IgD-negative memory B cell (primary cell): Measurements from ENCODE around the gene CRAMP1. TPM values are rescaled to one million over a fixed set of nuclear protein-coding genes. Genes with fewer than 3 reads are reported as not detected.
"Not testable (repeated sequence)": the region's sequence is repeated elsewhere in the genome, so short reads cannot be mapped to it uniquely, and the experiment has no call there.

ENCODE experiments used
- H3K27ac Mint-ChIP-seq, 3 donors: one replicate each; pipeline ENCODE4 v1.8.0; 2020 to 2022; ENCODE audit warnings: mild to moderate bottlenecking in 3 of 3, mixed read lengths in 3 of 3, moderate library complexity in 1 of 3
- H3K27me3 Mint-ChIP-seq: one replicate; pipeline ENCODE4 v1.8.0; 2021; ENCODE audit warnings: mixed read lengths
- H3K36me3 Mint-ChIP-seq: one replicate; pipeline ENCODE4 v1.8.0; 2020; ENCODE audit warnings: mild to moderate bottlenecking, mixed read lengths
- H3K4me1 Mint-ChIP-seq, 3 donors: one replicate each; pipeline ENCODE4 v1.8.0; 2020 to 2022; ENCODE audit warnings: mixed read lengths in 3 of 3, mild to moderate bottlenecking in 1 of 3
- H3K4me3 Mint-ChIP-seq, 4 donors: one replicate each; pipeline ENCODE4 v1.8.0; 2020 to 2022; ENCODE audit warnings: mild to moderate bottlenecking in 4 of 4, mixed read lengths in 4 of 4, moderate library complexity in 3 of 4
- H3K9me3 Mint-ChIP-seq, 3 donors: one replicate each; pipeline ENCODE4 v1.8.0; 2020 to 2021; ENCODE audit warnings: mixed read lengths in 3 of 3, mild to moderate bottlenecking in 1 of 3
- polyA plus RNA-seq: library from polyadenylated mRNA; unstranded; fragments of 300-500 nt; fragmentation: Illumina TruSeq; gene quantifications from one replicate; pipeline ENCODE4 v1.2.3, GENCODE V29; 2021

CRAMP1 gene
- polyA plus RNA-seq, 1 donor from 2014 or later, result 4.2 TPM

DNA sequence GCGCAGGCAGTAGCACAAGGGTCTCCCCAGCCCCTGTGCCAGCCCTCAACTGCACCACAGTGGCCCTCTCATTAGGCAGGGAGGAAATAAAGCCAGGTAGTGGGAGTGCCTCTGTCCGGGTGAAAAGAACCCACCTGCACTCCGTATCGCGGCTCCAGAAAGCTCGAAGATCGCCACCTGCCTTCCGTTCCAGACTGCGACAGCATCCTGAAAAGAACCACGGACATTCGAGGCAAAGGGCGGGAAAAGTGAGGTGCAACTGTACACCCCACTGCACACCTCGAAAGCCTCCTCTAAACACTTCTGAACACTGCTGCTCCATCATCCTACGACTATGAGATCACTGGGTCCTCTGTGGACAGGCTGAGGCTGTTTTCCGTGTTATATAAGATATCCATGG, 29.0 kb upstream of the CRAMP1 start:
- H3K27ac Mint-ChIP-seq, result no peak overlapping the region
- no peaks in the 10 kb centered on the region for H3K27me3 Mint-ChIP-seq
- peaks cover 0 to 4% (median 0%) of the 10 kb centered on the region in 3 donors for H3K4me1 Mint-ChIP-seq
- H3K9me3 Mint-ChIP-seq, result peaks cover 0 to 1% (median 0%) of the 10 kb centered on the region in 3 donors
- H3K4me3 Mint-ChIP-seq, result no peak overlapping the region
- H3K36me3 Mint-ChIP-seq, result peaks cover 4% of the 10 kb centered on the region

DNA sequence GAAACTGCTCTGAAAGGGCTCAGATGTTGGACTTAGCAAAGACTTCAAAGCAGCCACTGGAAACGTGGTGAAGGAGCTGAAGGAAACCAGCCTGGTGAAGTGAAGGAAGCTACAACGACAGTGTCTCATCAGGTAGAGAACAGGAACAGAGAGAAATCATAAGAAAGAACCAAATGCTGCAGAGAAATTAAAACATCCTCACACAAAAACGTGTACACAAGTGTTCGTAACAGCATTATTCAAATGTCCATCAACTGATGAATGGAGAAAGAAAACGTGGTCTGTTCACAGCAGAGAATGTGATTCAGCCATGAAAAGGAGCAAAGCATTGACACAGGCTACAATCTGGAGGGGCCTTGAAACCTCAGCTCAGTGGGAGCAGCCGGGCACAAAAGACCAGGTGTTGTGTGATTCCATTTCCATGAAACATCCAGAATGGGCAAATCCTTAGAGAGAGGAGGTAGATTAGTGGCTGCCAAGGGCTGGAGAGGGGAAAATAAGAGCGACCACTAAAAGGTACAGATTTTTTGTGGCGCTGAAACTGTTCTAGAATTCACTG, 27.2 kb upstream of the CRAMP1 start:
- peaks cover 0 to 1% (median 0%) of the 10 kb centered on the region in 3 donors for H3K9me3 Mint-ChIP-seq
- peaks cover 0 to 4% (median 0%) of the 10 kb centered on the region in 3 donors for H3K4me1 Mint-ChIP-seq
- no peaks in the 10 kb centered on the region for H3K27me3 Mint-ChIP-seq
- H3K27ac Mint-ChIP-seq, result no peak overlapping the region
- H3K4me3 Mint-ChIP-seq, result no peak overlapping the region
- H3K36me3 Mint-ChIP-seq, result no peaks in the 10 kb centered on the region

DNA sequence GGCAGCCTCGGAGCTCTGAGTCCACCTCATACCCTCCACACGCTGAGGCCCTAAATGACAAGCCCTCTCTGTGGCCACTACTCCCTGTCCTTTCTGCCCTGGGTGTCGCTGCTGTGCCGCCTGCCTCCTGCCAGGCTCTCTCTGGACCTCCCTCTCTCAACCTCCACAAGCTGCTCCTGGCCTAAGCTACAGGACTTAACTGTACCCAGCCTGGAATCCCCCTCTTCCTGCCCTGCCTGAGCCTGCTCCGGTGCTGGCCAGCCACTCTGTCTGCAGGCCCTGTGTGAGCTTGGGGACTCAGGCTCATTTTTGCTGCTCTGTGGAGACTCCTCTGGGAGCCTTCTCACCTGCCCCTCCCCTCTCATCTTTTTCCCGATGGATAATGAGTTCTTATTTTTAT, 21.8 kb upstream of the CRAMP1 start:
- Mint-ChIP-seq H3K4me1 (no peaks in the 10 kb centered on the region), H3K4me3 (no peak overlapping the region), H3K27me3 (no peaks in the 10 kb centered on the region), H3K36me3 (peaks cover 3% of the 10 kb centered on the region), H3K27ac (no peak overlapping the region), H3K9me3 (no peaks in the 10 kb centered on the region)

GRCh38 chr16:1590930-1591705, 21.0 kb upstream of the CRAMP1 start:
- H3K9me3 Mint-ChIP-seq, result no peaks in the 10 kb centered on the region
- H3K4me3 Mint-ChIP-seq, result peak overlapping the region in 1 of 4 donors; percentile 34
- H3K27me3 Mint-ChIP-seq, result no peaks in the 10 kb centered on the region
- H3K4me1 Mint-ChIP-seq, result no peaks in the 10 kb centered on the region
- H3K36me3 Mint-ChIP-seq, result peaks cover 3% of the 10 kb centered on the region
- no peak overlapping the region for H3K27ac Mint-ChIP-seq

DNA sequence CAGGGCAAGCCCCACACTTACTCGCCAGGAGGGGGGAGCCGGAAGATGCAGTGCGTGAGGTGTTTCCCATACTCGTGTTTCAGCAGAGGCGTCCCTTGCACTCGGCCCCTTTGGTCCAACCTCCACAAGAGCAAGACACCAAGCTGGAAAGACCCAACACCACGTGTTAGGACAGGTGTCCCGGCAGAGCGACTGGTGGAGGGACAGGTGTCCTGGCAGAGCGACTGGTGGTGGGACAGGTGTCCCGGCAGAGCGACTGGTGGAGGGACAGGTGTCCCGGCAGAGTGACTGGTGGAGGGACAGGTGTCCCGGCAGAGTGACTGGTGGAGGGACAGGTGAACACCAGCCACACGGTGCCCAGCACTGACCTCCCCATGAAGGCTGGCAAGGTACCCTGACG, 19.7 kb upstream of the CRAMP1 start:
- no peaks in the 10 kb centered on the region for H3K9me3 Mint-ChIP-seq
- no peak overlapping the region for H3K27ac Mint-ChIP-seq
- peaks cover 3% of the 10 kb centered on the region for H3K36me3 Mint-ChIP-seq
- no peaks in the 10 kb centered on the region for H3K27me3 Mint-ChIP-seq
- H3K4me3 Mint-ChIP-seq, result no peak overlapping the region
- no peaks in the 10 kb centered on the region for H3K4me1 Mint-ChIP-seq

- H3K9me3 Mint-ChIP-seq, H3K36me3 Mint-ChIP-seq, H3K27ac Mint-ChIP-seq: not testable (repeated sequence)
These were observed 16.6 kb upstream of the CRAMP1 start for GRCh38 chr16:1595511-1595910.

DNA sequence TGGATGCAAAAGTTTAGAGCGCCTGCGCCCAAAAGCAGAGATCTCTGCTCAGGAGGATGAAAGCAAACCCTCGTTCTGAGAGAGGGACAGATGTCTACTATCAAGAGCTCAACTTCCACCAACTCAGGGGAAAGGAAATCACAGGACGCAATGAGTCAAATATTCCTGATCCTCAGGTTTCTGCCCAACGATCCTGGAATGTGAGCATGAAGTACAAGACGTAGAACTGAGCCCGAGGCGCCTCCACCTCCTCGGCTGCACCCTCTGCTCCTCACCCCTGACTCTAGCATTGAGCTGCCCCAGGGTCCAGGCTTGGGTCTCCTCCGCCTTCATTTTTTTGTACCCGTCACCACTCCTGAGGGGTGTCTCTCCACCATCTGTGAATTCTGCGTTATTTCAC, 15.6 kb upstream of the CRAMP1 start:
- Mint-ChIP-seq H3K4me1 (no peaks in the 10 kb centered on the region), H3K4me3 (no peak overlapping the region), H3K27ac (no peak overlapping the region), H3K36me3 (peaks cover 2% of the 10 kb centered on the region), H3K27me3 (no peaks in the 10 kb centered on the region), H3K9me3 (no peaks in the 10 kb centered on the region)

More at GRCh38 chr16:1595511-1595910, 16.6 kb upstream of the CRAMP1 start:
- H3K27me3 Mint-ChIP-seq, H3K4me3 Mint-ChIP-seq, H3K4me1 Mint-ChIP-seq: not testable (repeated sequence)

- Mint-ChIP-seq H3K36me3 (peaks cover 2% of the 10 kb centered on the region), H3K4me3 (no peak overlapping the region), H3K4me1 (no peaks in the 10 kb centered on the region), H3K27me3 (no peaks in the 10 kb centered on the region), H3K9me3 (no peaks in the 10 kb centered on the region), H3K27ac (no peak overlapping the region)
These were observed 15.0 kb upstream of the CRAMP1 start for GRCh38 chr16:1597154-1597553.

DNA sequence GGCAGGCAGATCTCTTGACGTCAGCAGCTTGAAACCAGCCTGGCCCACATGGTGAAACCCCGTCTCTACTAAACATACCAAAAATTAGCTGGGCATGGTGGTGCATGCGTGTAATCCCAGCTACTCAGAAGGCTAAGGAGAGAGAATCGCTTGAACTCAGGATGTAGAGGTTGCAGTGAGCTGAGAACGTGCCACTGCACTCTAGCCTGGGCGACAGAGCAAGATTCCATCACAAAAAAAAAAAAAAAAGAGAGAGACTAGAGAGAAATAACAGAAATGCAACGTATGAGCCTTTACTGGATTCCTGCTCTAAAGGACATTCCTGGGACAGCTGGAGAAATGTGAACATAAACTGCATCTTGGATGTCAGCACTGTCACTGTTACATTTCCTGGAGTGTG, 11.1 kb upstream of the CRAMP1 start:
- Mint-ChIP-seq H3K36me3 (peaks cover 3% of the 10 kb centered on the region), H3K27me3 (no peaks in the 10 kb centered on the region), H3K4me1 (no peaks in the 10 kb centered on the region), H3K27ac (no peak overlapping the region), H3K4me3 (no peak overlapping the region), H3K9me3 (no peaks in the 10 kb centered on the region)

- H3K27me3 Mint-ChIP-seq, result no peaks in the 10 kb centered on the region
- H3K4me3 Mint-ChIP-seq, result no peak overlapping the region
- H3K27ac Mint-ChIP-seq, result no peak overlapping the region
- H3K4me1 Mint-ChIP-seq, result no peaks in the 10 kb centered on the region
- no peaks in the 10 kb centered on the region for H3K9me3 Mint-ChIP-seq
- H3K36me3 Mint-ChIP-seq, result peaks cover 3% of the 10 kb centered on the region
These were observed 10.7 kb upstream of the CRAMP1 start for GRCh38 chr16:1601489-1601888.

- no peaks in the 10 kb centered on the region for H3K27me3 Mint-ChIP-seq
- H3K9me3 Mint-ChIP-seq, result no peaks in the 10 kb centered on the region
- H3K4me1 Mint-ChIP-seq, result peaks cover 0 to 3% (median 0%) of the 10 kb centered on the region in 3 donors
- no peak overlapping the region for H3K27ac Mint-ChIP-seq
- no peak overlapping the region for H3K4me3 Mint-ChIP-seq
- peaks cover 6% of the 10 kb centered on the region for H3K36me3 Mint-ChIP-seq
These were observed 9.9 kb upstream of the CRAMP1 start for GRCh38 chr16:1602285-1602684.

- H3K9me3 Mint-ChIP-seq, result peaks cover 0 to 1% (median 0%) of the 10 kb centered on the region in 3 donors
- H3K4me1 Mint-ChIP-seq, result peaks cover 2 to 7% (median 6%) of the 10 kb centered on the region in 3 donors
- H3K4me3 Mint-ChIP-seq, result no peak overlapping the region
- H3K36me3 Mint-ChIP-seq, result peaks cover 6% of the 10 kb centered on the region
- peaks cover under 1% of the 10 kb centered on the region for H3K27me3 Mint-ChIP-seq
- H3K27ac Mint-ChIP-seq, result no peak overlapping the region
These were observed 5.4 kb upstream of the CRAMP1 start for GRCh38 chr16:1606774-1607173.

DNA sequence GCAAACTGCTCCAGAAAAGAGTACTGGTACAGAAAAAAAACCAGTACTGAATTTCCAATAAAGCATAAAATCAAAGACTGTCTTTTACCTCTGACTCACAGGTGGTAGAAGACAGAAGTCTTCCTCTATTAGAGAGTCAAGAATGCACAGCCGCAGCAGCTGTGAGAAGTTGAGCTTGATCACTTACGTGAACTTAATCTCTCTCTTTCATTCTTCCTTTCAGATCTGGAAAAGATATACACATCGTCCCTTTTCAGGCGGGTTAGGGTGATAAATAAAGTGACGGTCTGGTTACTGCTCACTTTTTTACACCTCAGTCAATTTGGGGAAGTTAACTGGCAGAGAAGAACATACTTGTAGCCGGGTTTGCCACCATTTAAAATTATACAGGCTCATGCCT, 4.2 kb upstream of the CRAMP1 start:
- Mint-ChIP-seq H3K27me3 (peaks cover 4% of the 10 kb centered on the region), H3K36me3 (peaks cover 6% of the 10 kb centered on the region), H3K9me3 (peaks cover 0 to 3% (median 0%) of the 10 kb centered on the region in 3 donors), H3K4me3 (peak overlapping the region in 1 of 4 donors; percentile 75), H3K4me1 (peaks cover 7 to 10% (median 9%) of the 10 kb centered on the region in 3 donors), H3K27ac (peak overlapping the region in 1 of 3 donors; percentile 37)

DNA sequence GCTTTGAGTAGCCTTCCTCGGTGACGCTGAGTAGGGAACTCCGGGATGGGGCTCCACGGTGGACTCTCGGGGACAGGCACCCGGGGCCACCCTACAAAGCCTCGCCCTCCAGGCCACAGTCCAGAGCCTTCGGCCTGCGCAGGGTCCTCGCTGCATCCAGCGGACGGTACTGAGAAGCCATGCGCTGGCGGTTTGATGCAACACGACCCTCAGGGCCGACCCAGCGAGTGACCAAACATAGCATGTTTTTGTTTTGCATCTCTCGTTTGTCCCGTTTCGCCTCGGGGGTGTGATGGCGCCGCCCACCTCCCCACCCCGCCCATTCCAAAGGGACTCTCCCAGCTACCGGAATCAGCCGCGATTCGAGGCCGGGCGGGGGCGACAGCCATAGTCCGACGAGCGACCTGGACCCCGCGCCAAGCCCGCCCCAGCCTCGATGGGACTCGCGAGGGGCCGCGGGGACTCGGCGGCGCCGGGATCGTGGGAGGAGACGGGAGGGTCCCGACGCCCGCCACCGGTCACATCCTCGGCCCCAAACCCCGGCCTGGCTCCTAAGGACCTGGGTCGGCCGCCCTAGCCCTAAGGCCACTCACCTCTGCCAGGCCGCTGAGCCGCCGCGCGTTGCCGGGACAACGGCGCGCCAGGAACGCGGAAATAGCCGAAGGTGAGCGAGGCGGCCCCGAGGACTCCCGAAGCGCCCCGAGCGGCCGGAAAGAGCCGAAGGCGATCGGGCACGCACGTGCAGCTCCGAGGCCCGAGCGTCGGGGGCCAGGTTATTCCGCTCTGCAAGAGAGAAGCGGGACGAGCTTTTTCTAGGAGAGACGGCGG, 1.9 kb upstream of the CRAMP1 start:
- peak overlapping the region; percentile 73 to 92 (median 78) for H3K4me3 Mint-ChIP-seq
- peaks cover 13% of the 10 kb centered on the region for H3K27me3 Mint-ChIP-seq
- H3K9me3 Mint-ChIP-seq, result peaks cover 0 to 3% (median 0%) of the 10 kb centered on the region in 3 donors
- H3K27ac Mint-ChIP-seq, result peak overlapping the region; percentile 74 to 90 (median 83)
- H3K36me3 Mint-ChIP-seq, result peaks cover 8% of the 10 kb centered on the region
- peaks cover 13 to 21% (median 17%) of the 10 kb centered on the region in 3 donors for H3K4me1 Mint-ChIP-seq
